ENCODE measurements around the gene SLC6A9.

Gene SLC6A9

DNA sequence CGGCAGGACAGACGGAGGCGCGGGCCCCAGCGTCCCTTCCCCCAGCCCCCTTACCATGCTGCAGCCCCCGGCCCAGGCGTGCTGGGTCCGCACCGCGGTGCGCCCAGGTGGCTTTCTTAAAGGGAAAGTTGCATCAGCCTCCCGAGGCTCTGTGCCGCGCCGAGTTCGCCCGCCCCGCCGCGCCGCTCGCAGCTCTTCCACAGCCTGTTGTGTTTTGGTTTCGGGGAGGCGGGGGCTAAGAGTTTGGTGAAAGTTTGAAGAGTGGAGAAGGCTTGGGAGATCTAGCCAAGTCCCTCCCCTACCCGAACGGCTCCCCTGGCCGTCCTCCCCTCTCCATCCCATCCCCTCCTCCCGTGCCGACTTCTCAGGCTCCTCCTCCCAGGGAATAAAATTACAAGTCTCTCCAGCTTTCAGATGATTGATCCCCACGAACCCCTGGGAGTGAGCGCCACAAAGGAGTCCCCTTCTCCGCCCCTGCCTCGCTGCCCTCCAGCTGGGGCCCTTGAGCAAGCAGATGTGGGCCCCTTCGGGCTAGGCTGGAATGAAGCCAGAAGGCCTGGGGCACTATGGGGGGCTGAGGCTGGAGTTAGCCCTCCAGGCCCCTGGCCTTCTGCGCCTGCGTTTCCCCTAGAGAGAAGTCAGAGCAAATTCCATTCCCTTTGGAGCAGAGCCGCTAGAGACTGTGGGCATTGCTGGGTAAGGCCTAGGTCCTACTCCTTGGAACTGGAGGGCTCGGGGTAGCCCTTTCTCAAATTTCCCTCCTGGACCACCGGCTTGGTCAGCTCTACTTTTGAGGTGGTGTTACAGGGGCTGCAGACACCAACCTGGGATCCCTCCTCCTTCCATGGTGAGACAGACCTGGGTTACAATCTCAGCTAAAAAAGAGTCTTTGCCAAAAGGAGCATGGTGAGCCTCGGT, at the start of gene SLC6A9:
SLC6A9 (minus strand) TSS at position 211 of the 918 bp plus-strand sequence. CDS start 7,185 bp downstream, outside the sequence.
- DNase-seq (ENCODE audit: low read depth in 1 of 2, low spot score in 1 of 2), result peak in 1 of 2 donors; percentile 55

- no peak for DNase-seq (ENCODE audit: low read depth in 1 of 2, low spot score in 1 of 2)
These were observed 48.3 kb upstream of the SLC6A9 start for GRCh38 chr1:44079566-44079965.

- no peak for DNase-seq (ENCODE audit: low read depth in 1 of 2, low spot score in 1 of 2)
These were observed 46.8 kb upstream of the SLC6A9 start for GRCh38 chr1:44078104-44078503.

DNA sequence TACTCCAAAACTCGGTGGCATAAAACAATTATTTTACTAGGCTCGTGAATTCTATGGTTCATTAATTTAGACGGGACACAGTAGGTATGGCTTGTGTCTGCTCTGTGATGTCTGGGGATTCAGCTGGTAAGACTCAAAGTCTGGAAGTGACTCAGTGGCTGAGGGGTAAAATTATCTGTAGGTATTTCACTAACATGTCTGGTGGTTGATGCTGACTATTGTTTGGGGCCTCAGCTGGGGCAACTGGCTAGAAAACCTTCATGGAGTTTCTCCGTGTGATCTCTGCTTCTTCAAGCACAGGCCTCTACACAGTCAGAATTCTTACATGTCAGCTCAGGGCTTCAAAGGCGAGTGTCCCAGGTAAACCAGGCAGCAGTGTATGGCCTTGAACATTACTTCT, 46.2 kb upstream of the SLC6A9 start:
- no peak for DNase-seq (ENCODE audit: low read depth in 1 of 2, low spot score in 1 of 2)

DNA sequence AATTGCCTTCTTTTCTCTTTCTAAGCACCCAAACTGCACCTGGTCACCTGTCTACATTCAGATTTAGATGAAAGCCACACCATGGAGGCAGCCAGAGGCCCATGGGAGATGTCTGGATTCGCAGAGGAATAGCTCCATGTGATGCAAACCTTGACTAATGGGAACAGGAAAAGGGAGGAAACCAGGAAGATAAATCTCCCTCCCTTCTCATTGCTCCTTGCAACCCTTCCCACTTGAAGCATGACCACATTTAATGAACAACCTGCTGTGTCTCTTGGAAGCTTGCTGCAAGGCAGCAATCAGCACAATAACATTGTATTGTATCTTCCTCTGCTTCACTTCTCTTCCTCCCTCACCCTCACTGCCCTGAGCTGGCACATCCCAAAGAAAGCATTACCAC, 44.8 kb upstream of the SLC6A9 start:
- no peak for DNase-seq (ENCODE audit: low read depth in 1 of 2, low spot score in 1 of 2)

GRCh38 chr1:44074415-44074814, 43.2 kb upstream of the SLC6A9 start:
- no peak for DNase-seq (ENCODE audit: low read depth in 1 of 2, low spot score in 1 of 2)

- no peak for DNase-seq (ENCODE audit: low read depth in 1 of 2, low spot score in 1 of 2)
These were observed 42.3 kb upstream of the SLC6A9 start for GRCh38 chr1:44073528-44073927.

DNA sequence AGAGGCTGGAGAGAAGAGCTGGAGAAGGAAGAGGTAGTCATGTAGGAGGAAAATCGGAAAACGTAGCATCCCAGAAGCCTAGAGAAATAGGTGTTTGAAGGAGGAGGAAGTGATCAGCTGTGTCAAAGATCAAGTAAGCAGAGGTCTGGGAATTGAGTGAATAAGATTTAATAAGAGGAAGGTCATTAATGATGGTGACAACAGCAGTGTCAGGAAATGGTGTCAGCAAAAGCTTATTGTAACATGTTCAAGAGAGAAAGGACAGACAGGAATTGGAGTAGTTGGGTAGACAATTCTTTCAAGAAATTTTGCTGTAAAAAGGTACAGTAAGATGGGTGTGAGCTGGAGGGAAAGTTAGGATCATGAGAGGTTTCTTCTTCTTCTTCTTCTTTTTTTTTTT, 41.6 kb upstream of the SLC6A9 start:
- no peak for DNase-seq (ENCODE audit: low read depth in 1 of 2, low spot score in 1 of 2)

DNA sequence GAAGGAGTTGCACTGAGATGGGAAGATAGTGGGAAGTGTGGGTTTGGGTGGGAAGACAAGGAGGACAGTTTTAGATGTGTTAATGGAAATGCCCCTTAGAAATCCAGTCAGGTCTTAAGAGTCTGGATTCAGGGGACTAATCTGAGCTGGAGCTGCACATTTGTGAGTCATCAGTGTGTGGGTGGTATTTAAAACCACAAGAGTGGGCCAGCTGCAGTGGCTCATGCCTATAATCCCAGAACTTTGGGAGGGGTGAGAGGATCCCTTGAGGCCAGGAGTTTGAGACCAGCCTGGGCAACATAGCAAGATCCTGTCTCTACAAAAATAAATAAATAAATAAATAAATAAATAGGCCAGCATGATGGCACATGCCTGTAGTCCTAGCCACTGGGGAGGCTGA, 40.9 kb upstream of the SLC6A9 start:
- DNase-seq (ENCODE audit: low read depth in 1 of 2, low spot score in 1 of 2), result no peak

DNA sequence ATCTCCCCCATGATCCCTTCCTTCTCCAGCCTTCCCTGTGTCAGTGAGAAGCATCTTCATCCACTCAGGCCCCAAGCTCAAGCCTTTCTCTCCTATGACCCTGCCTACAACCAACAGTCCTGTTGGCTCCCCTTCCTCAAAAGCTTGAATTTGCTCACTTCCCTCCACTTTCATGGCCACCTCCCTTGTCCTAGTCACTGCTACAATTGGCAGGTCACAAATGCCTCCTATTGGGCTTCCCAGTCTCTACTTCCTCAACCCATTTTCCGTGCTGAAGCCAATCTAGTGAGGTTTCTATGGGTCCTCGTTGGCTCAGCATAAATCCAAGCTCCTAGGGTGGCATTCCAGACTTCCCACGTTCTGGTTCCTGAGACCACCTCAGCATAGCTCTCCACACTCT, 40.2 kb upstream of the SLC6A9 start:
- DNase-seq (ENCODE audit: low read depth in 1 of 2, low spot score in 1 of 2), result no peak

DNA sequence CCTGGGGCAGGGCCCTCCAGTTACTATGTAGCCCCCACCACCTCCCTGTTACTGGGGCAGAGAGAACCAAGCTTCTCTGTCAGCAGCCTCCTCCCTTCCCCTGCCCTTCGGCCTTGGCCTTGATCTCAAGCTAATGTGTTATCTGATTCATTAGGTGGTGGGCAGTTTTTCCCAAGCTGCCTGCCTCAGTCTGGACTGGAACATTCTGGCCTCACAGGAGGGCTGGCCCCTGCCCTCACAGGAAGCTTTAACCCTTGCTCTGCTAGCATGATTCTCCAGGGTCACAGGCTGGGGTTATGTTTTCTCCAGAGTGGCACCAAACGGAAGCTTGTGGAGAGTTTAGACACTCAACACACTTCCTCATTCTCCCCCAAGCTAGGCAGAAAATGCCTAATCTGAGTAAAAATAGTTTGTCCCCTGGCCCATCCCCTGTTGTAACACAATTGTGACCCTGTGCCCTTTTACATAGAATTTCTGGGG, 37.2 kb upstream of the SLC6A9 start:
- no peak for DNase-seq (ENCODE audit: low read depth in 1 of 2, low spot score in 1 of 2)

DNA sequence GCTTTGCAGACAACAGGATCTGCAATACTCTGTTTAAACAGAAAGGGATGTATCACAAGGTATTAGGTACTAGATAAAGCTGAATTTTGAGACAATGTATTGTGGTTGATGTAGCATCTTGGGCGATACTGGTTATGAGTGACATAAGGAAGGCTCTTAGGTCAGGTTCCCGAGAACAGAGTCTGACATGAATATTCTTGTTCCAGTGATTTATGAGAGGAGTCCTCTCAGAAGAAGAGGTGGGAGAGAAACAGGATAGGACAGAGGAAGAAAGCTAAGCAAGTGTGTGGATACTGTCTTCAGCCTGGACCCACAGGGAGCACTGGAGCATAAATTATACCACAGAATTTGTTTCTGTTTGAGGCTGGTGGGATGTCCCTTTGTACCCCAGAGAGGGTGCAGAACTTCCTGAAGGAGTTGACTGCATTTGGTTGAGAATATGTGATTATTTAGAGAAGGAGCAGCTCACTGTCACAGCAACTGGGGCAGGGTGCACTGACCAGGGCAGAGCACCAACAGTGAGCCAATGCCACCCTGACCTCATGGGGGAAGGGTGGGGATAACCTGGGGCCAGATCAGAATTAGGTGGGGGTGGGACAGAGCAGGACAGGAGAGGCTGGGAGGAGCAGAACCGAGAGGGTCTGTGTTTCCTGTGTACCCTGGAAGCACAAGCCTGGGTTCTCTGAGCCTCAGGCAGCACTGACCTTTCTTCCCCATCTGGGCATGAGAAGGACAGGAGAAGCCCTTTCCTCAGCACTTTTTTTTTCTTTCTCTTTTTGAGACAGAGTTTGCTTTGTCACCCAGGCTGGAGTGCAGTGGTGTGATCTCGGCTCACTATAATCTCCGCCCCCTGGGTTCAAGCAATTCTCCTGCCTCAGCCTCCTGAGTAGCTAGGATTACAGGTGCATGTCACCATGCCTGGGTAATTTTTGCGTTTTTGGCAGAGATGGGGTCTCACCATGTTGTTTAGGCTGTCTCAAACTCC, 36.3 kb upstream of the SLC6A9 start:
- DNase-seq (ENCODE audit: low read depth in 1 of 2, low spot score in 1 of 2), result no peak

GRCh38 chr1:44062656-44063179, 31.5 kb upstream of the SLC6A9 start:
- DNase-seq (ENCODE audit: low read depth in 1 of 2, low spot score in 1 of 2), result no peak

- DNase-seq (ENCODE audit: low read depth in 1 of 2, low spot score in 1 of 2), result no peak
These were observed 30.6 kb upstream of the SLC6A9 start for GRCh38 chr1:44061857-44062256.

DNA sequence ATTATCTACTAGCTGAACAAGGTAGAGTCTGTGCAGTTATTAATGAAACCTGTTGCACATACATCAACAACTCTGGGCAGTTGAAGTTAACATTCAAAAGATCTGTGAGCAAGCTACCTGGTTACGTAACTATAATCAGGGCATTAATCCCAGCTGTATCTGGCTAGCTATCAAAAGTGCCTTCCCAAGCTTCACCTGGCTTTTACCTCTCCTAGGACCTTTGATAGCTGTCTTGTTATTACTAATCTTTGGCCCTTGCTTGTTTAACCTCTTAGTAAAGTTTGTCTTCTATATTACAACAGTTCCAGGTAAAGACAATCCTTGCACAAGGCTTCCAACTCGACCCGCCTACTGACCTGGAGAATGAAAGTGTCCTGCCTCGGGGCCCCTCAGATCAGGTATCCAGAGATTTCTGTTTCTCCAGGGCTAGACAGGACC, 29.6 kb upstream of the SLC6A9 start:
- DNase-seq (ENCODE audit: low read depth in 1 of 2, low spot score in 1 of 2), result no peak

DNA sequence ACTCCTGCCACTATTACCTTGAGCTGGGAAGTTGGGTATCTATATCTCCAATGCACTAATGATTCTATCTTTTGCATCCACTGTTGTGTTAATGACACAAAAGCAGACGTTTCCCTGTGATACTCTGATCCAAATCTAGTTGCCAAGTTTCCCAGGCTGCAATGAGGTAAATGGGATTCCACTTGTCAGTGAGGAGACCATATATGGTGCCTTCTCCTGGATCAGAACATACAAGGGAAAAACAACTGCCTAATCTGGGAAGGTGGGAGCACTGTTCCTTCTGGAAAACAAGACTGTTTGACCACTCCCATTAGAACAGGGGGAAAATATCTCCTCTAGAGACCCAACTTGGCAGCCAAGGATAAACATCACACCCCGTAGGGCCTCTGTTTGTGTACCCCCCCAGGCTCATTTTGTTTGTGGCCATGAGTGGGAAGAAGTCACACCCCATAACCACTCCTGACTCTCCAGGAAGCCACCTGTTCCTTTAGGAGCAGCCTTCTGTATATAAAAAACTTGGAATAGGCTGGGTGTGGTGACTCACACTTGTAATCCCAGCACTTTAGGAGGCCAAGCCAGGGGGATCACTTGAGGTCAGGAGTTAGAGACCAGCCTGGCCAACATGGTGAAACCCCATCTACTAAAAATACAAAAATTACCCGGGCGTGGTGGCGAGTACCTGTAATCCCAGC, 28.5 kb upstream of the SLC6A9 start:
- DNase-seq (ENCODE audit: low read depth in 1 of 2, low spot score in 1 of 2), result no peak

- no peak for DNase-seq (ENCODE audit: low read depth in 1 of 2, low spot score in 1 of 2)
These were observed 27.9 kb upstream of the SLC6A9 start for GRCh38 chr1:44059212-44059611.

GRCh38 chr1:44057293-44057692, 26.0 kb upstream of the SLC6A9 start:
- no peak for DNase-seq (ENCODE audit: low read depth in 1 of 2, low spot score in 1 of 2)

GRCh38 chr1:44053394-44053793, 22.1 kb upstream of the SLC6A9 start:
- no peak for DNase-seq (ENCODE audit: low read depth in 1 of 2, low spot score in 1 of 2)

DNA sequence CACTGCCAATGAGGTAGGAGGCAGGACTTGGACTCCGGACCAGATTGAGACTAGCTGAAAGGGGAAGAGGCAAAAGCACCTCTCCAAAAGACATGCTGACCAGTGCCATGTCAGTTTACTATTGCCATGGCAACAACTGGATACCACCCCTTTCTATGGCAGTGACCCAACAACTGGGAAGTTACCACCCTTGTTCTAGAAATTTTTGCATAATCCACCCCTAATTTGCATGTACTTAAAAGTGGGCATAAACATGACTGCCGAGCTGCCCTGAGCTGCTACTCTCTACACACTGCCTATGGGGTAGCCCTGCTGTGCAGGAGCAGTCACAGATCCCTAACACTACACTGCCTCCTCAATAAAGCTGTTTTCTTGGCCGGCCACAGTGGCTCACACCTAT, 19.0 kb upstream of the SLC6A9 start:
- no peak for DNase-seq (ENCODE audit: low read depth in 1 of 2, low spot score in 1 of 2)

DNA sequence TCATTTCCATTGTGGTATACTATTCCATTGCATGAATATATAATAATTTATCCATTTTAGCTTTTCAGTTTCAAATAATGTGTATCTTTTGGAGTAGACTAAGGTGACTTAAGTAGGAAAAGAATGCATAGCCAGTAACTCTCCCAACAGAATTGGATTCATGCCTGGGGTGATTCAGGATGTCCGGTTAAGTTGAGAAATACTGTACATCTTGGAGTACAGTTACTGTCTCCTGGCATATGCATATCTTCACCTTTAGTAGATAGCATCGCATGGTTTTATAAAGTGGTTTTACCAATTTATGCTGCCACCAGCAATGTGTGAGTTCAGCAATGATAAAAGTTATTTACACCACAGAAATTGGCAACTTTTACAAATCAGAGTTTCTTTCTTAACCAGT, 18.6 kb upstream of the SLC6A9 start:
- no peak for DNase-seq (ENCODE audit: low read depth in 1 of 2, low spot score in 1 of 2)
